ENCODE data around the gene IL1RAPL1. TPM values are rescaled to one million over a fixed set of nuclear protein-coding genes. Genes with fewer than 3 reads are reported as not detected.

Gene IL1RAPL1
- total RNA-seq, 2 donors from 2014 or later = 1.6 to 1.7 TPM

- DNase-seq (no peak), ATAC-seq (no peak)
- intact Hi-C loops (cut with DNase I) = no loop called here
Measured at GRCh38 chrX:29728639-29729038, 1141.4 kb downstream of the IL1RAPL1 start.

DNA sequence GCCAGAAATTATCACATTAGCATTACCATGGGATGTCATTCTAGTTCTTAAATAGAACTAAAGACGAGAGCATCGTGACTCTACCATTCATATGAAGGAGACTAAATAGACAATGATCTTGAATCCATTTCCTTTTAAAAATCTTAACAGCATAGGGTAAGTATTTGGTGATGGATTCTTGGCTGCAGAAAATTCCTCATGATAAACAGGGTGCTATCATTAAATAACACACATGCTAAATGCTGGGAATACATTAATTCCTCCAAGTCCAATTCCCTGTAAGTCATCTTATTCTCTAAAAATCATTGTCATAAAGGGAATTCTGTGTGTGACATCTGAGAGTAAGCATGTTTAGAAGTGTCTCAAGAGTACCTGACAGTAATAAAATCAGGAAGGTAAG is 1157.7 kb downstream of the IL1RAPL1 start:
- DNase-seq (no peak), ATAC-seq (no peak)
- intact Hi-C loops (cut with DNase I) = no loop called here

- intact Hi-C loops (cut with DNase I) = no loop called here
- peak in 1 of 2 donors; percentile 16 for ATAC-seq
- DNase-seq = no peak
Measured at GRCh38 chrX:29746326-29746725, 1159.1 kb downstream of the IL1RAPL1 start.

DNA sequence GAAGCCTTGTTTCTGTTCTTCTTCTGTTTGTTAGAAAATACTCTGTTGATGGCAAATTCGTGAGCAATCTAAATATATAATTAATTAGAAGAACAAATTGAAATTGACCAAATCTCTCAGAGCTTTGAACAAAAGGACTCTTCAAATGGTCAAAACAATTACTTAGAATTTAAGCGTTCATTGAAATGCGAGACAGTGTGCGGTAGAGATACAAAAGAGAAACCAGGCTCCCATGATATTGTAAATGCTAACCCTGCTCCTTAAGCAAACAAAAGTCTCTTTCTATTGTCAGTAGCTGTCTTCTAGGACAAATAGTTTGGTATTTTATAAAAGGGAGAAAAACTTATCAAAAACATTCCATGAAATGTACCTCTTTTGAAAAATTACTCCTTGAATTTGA is 1174.8 kb downstream of the IL1RAPL1 start:
- DNase-seq (no peak), ATAC-seq (no peak)
- intact Hi-C loops (cut with DNase I) = no loop called here

GRCh38 chrX:29775890-29776289 is 1188.6 kb downstream of the IL1RAPL1 start:
- intact Hi-C loops (cut with DNase I) = no loop called here
- DNase-seq (no peak), ATAC-seq (no peak)

GRCh38 chrX:29787656-29788055 is 1200.4 kb downstream of the IL1RAPL1 start:
- DNase-seq (no peak), ATAC-seq (no peak)
- intact Hi-C loops (cut with DNase I) = no loop called here

- ATAC-seq (no peak), DNase-seq (no peak)
- intact Hi-C loops (cut with DNase I) = no loop called here
Measured at GRCh38 chrX:29788991-29789699, 1201.9 kb downstream of the IL1RAPL1 start.

DNA sequence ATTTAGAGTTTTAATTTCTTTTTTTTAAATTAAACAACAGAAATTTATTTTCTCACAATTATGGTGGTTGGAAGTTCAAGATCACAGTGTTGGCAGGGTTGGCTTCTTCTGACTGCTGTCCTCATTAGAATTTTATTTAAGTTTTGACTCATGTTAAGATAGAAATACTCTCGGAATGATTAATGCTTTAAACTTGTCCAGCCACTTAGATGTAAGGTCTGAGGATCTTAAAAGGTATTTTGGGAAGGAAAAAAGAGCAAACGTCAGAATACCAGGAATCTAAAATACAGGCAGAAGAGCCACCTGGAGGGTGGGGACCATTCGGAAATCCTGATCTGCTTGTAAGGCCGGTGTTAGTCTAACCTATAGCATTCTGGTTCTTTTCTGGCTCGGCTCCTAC is 1205.1 kb downstream of the IL1RAPL1 start:
- intact Hi-C loops (cut with DNase I) = no loop called here

GRCh38 chrX:29797156-29797555 is 1209.9 kb downstream of the IL1RAPL1 start:
- no peak for ATAC-seq
- DNase-seq = no peak
- intact Hi-C loops (cut with DNase I) = no loop called here

More for the DNA sequence above, 1205.1 kb downstream of the IL1RAPL1 start:
- ATAC-seq (no peak), DNase-seq (no peak)

DNA sequence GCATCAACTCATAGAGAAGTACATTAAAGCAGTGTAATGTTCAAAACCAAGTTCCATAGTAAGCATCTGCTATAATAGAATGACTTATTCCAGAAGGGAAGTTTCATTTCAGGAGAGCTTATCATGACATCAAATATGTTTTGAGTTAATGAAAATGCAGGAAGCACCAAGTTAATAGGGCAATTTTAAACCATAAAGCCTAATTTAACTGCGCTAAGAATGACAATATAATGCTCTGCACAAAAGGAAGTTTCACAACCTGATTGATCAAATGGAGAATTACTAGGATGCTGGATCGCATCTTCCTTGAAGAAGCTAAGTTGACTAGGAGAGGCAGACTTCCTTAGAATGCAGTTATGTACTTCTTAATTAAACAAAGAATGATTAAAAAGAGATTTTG is 1211.2 kb downstream of the IL1RAPL1 start:
- intact Hi-C loops (cut with DNase I) = no loop called here

GRCh38 chrX:29813174-29813573 is 1225.9 kb downstream of the IL1RAPL1 start:
- ATAC-seq = no peak
- no peak for DNase-seq
- intact Hi-C loops (cut with DNase I) = no loop called here

More for the DNA sequence above, 1211.2 kb downstream of the IL1RAPL1 start:
- ATAC-seq = no peak
- no peak for DNase-seq

- no peak for ATAC-seq
- no peak for DNase-seq
Measured at GRCh38 chrX:29824176-29824906, 1237.1 kb downstream of the IL1RAPL1 start.

GRCh38 chrX:29826742-29827141 is 1239.5 kb downstream of the IL1RAPL1 start:
- ATAC-seq = no peak
- intact Hi-C loops (cut with DNase I) = no loop called here

More at GRCh38 chrX:29824176-29824906, 1237.1 kb downstream of the IL1RAPL1 start:
- intact Hi-C loops (cut with DNase I) = no loop called here

GRCh38 chrX:29834311-29834710 is 1247.1 kb downstream of the IL1RAPL1 start:
- DNase-seq = no peak
- ATAC-seq = no peak
- intact Hi-C loops (cut with DNase I) = no loop called here

More at GRCh38 chrX:29826742-29827141, 1239.5 kb downstream of the IL1RAPL1 start:
- no peak for DNase-seq

DNA sequence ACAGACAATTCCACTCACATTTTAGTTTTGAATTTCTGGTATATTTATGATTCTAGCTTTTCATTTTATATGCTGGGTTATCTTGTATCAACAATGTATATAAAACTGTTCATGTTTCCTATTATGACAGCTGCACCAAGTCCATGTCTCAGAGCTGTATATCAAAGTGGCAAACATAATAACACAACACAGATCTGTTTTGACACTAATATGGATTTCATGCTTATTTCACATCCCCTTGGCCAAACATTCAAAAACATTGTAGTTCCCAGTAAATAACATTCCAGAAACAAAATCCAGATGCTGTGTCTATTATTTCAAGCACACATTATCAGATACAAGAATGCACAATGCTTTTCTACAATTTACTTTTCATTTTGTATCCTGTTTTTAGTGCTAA is 1247.5 kb downstream of the IL1RAPL1 start:
- DNase-seq = no peak
- intact Hi-C loops (cut with DNase I) = no loop called here
- no peak for ATAC-seq

DNA sequence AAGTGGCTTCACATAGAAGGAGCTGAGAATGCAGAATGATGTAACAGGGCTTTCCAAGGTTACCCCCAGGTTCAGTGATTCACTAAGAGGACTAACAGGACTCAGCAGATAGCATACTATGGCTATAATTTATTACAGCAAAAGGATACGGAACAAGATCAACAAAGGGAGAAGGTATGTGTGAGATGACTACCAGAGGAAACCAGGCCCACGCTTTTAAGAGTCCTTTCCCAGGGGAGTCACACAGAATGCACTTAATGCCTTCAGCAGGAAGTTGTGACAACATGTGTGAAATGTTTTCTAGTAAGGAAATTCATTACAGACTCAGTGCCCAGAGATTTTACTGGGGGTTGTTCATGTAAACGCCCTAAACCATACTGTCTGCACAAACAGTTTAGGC is 1254.5 kb downstream of the IL1RAPL1 start:
- intact Hi-C loops (cut with DNase I) = no loop called here

DNA sequence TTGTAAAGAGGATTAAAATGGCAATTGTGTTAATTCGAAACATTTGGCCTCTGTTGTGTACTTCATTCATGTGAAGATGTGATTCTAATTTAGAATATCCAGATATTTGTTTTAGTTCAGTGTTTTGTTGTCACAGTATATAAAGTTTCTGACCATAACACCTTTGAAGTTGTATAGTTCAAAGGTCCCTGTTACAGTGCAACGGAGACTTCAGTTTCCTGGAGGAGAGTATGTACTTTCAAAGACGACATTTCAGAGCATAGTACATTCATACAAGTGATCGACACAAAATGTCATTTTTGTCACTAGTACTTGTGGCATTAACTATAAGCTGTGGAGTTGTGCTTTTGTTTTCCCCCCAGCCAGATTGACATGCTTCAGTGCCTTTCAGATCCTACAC is 1255.3 kb downstream of the IL1RAPL1 start:
- intact Hi-C loops (cut with DNase I) = no loop called here
- ATAC-seq (no peak), DNase-seq (no peak)

More for the DNA sequence above, 1254.5 kb downstream of the IL1RAPL1 start:
- DNase-seq = no peak
- ATAC-seq = no peak

DNA sequence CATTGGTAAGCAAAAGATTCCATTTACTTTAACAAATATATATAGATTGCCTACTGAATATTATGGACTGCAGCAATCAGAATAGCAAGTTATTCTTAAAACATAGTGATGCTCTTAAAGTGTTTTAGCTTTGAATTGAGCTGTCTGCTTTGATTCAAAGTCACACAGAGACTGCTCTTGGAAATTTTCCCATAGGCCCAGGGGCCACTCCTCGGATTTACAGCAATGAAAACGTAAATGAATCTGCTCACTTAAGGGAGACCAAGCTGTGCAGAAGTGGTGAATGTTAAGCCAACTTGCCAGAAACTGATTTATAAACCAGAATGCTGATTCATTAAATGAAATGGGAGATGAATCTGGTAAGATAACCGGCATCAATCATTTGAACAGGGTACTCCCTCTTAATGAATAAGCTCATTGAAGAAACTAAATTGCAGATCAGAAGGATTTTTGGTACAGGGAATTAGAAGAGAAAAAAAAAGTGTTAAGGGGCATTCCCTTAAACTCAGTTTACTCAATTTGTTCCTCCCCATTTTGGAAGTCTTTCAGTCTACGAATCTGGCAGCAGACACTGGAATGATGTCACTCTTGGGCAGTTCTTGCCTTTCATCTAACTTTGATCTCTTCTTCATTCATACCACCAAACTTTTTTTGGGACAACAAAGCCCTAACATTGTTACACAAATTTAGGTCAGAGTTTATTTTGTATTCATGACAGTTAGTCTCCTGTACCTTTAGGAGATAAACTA is 1264.8 kb downstream of the IL1RAPL1 start:
- intact Hi-C loops (cut with DNase I) = no loop called here

DNA sequence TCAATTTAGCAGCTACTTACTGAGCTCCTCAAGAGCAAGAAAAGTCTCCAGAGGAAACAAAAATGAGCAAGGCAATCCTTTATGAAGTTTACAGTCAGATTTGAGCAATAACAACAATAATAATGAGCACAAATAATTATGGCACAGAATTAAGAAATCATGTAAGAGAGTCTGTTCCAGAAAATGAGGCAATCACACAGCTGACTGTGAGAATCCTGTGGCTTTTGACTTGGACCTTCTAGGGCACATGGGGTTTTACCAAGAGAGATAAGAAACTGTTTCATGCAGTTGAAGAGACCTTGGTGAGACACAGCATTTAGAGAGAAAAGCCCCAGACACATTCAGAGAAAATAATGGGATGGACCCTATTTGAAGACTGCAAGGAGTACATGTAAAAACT is 1265.5 kb downstream of the IL1RAPL1 start:
- DNase-seq (no peak), ATAC-seq (no peak)
- intact Hi-C loops (cut with DNase I) = no loop called here

More for the DNA sequence above, 1264.8 kb downstream of the IL1RAPL1 start:
- DNase-seq (no peak), ATAC-seq (no peak)

DNA sequence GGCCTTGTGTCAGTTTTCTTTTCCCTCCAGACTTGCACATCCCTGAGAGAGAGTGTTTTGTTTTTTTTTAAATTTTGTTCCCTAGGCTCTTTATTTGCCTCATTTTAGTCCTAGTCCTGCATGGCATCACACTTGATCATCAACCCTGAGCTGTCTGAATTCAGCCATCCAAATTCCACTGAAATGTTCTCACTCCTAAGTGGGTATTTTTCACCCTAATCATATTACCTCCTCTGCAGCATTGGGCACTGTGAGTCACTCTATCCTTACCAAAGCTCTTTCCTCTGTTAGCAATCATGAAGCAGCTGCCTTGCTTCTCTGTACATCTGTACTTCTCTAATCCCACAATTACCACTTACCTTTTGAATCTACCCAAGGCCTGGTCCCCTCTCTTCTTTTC is 1271.5 kb downstream of the IL1RAPL1 start:
- no peak for ATAC-seq
- DNase-seq = no peak
- intact Hi-C loops (cut with DNase I) = no loop called here
